Measurements from ENCODE around the gene TBC1D4.
"Not testable (repeated sequence)": the region's sequence is repeated elsewhere in the genome, so short reads cannot be mapped to it uniquely, and the experiment has no call there.

TBC1D4 gene

GRCh38 chr13:75446874-75447273 lies 35.1 kb downstream of the TBC1D4 start:
- DNase-seq (ENCODE audit: low read depth in 2 of 2): no peak

GRCh38 chr13:75445717-75446499 lies 36.1 kb downstream of the TBC1D4 start:
- DNase-seq (ENCODE audit: low read depth in 2 of 2): no peak

- DNase-seq (ENCODE audit: low read depth in 2 of 2): no peak
Measured at GRCh38 chr13:75444016-75444415, 38.0 kb downstream of the TBC1D4 start.

DNA sequence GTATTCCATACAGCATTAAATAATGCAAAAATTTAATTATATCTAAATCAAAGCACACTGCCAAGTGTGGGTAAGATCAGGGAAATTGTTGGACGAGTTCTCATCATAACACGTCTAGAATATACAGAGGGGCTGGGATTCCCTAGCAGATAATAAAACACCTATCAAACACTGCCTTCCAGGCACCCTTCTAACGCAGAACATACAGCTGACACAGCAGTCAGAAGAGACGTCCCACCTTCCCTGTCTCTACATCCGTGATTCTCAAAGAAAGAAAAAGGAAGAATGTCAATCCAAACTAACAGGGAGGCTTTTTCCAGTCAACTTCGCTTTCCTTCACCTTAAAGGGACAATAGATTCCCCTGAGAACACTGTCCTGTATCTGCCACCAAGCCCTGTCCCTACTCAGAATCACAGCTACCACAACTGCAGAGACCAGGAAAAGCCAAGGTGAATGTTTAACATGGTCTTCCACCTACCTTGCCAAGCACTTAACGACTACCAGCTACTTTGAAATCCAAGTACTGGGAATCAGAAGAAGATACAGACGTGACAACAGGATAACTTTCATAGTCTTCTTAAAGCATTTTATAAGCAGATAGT lies 38.5 kb downstream of the TBC1D4 start:
- no peak for DNase-seq (ENCODE audit: low read depth in 2 of 2)

- DNase-seq (ENCODE audit: low read depth in 2 of 2): no peak
Measured at GRCh38 chr13:75442736-75443234, 39.2 kb downstream of the TBC1D4 start.

GRCh38 chr13:75440100-75440499 lies 41.9 kb downstream of the TBC1D4 start:
- DNase-seq (ENCODE audit: low read depth in 2 of 2): no peak

DNA sequence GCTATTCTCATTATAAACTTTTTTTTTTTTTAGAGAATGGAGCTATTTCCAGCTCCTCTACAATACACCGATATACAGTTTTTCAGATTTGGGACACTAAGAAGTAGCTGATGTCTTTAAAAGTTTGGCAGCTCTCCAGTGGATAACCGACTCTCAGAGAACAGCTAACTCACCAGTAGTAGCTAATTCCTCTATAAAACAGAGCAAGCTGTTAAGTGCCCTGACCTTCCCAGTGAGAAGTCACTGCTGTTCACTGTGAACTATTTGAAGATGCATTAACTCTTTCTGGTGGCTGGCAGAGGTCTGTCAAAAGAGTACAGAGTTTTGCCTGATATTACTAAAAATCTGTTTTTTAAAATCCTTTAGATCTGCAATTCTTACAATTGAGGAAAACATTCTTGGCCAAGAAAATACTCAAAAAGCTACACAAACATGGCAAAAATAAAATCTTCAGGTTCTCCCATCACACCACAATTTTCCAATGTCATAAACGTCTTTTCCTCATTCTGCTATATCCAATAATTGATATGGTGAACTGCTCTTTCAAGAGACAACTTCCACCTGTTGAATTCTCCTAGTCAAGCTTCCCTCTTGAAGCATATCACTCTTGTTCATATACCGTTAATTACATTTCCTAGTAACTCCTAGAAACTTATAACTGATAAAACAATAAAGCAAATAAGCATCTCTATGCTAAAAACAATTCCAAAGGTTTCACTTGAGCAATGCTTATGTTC lies 44.2 kb downstream of the TBC1D4 start:
- DNase-seq (ENCODE audit: low read depth in 2 of 2): no peak

GRCh38 chr13:75434126-75434525 lies 47.8 kb downstream of the TBC1D4 start:
- not testable (repeated sequence) for DNase-seq (ENCODE audit: low read depth in 2 of 2)

DNA sequence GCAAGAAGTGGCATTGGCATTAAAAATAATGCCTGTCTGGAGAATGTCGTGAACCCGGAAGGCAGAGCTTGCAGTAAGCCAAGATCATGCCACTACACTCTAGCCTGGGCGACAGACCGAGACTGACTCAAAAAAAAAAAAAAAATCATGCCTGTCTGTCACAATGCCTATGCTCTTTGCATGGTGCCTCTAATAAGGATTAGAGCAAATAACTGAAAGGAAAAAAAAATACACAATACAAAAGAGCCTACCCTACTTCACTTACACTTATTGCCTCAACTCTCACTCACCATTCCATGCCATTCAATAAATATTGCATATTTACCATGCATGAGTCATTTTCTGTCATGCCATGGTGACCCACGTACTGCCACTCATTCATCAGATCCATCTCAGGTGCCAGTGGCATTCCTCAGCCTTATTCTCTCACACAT lies 49.1 kb downstream of the TBC1D4 start:
- no peak for DNase-seq (ENCODE audit: low read depth in 2 of 2)

- no peak for DNase-seq (ENCODE audit: low read depth in 2 of 2)
Measured at GRCh38 chr13:75432045-75432444, 49.9 kb downstream of the TBC1D4 start.

- DNase-seq (ENCODE audit: low read depth in 2 of 2): no peak
Measured at GRCh38 chr13:75430436-75431209, 51.3 kb downstream of the TBC1D4 start.

DNA sequence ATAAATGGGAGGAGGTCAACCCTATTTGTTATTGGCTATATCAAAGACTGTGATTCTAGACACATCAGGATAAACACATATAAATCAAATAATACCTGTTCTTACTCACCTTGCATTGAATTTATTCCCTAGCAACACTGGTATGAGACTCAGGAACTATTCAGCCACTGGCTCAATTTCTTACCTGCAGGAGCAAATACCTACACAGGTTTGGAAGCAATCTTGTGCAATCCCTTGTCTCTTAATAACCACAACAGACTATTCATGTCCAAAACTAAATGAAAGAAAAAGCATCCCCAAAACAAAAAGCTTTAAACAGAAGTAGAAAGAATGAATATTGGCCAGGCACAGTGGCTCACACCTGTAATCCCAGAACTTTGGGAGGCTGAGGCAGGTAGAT lies 55.5 kb downstream of the TBC1D4 start:
- DNase-seq (ENCODE audit: low read depth in 2 of 2): no peak

- no peak for DNase-seq (ENCODE audit: low read depth in 2 of 2)
Measured at GRCh38 chr13:75425216-75426009, 56.6 kb downstream of the TBC1D4 start.

- no peak for DNase-seq (ENCODE audit: low read depth in 2 of 2)
Measured at GRCh38 chr13:75423946-75424345, 58.0 kb downstream of the TBC1D4 start.

DNA sequence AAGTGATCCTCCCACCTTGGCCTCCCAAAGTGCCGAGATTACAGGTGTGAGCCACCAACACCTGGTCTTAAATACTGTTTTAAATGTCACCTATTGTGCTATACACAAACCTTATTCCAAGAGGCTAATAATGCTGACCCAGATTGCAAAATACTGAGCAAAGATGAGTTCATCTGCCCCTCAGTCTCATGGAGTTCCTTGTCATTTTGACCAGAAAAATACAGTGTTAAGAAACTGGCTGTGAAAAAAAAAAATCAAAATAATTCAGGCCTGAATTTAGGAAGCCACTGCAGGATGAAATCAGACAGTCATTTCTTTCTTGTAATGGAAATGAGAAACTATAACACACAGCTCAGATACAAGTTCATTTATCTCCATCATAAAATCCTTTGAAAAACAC lies 59.9 kb downstream of the TBC1D4 start:
- DNase-seq (ENCODE audit: low read depth in 2 of 2): no peak

GRCh38 chr13:75421133-75421532 lies 60.8 kb downstream of the TBC1D4 start:
- DNase-seq (ENCODE audit: low read depth in 2 of 2): no peak

- no peak for DNase-seq (ENCODE audit: low read depth in 2 of 2)
Measured at GRCh38 chr13:75419656-75420055, 62.3 kb downstream of the TBC1D4 start.

GRCh38 chr13:75418997-75419396 lies 63.0 kb downstream of the TBC1D4 start:
- DNase-seq (ENCODE audit: low read depth in 2 of 2): no peak

GRCh38 chr13:75418186-75418843 lies 63.7 kb downstream of the TBC1D4 start:
- DNase-seq (ENCODE audit: low read depth in 2 of 2): no peak

GRCh38 chr13:75417656-75418055 lies 64.3 kb downstream of the TBC1D4 start:
- DNase-seq (ENCODE audit: low read depth in 2 of 2): no peak

GRCh38 chr13:75417012-75417384 lies 65.0 kb downstream of the TBC1D4 start:
- DNase-seq (ENCODE audit: low read depth in 2 of 2): no peak

All from stimulated activated CD4-positive, alpha-beta T cell treated with anti-CD3 and anti-CD28 coated beads, Interleukin-1b, Interleukin-23, amount 100 ng/mL, for 4 hours (primary cell).